A549 (cell line): ENCODE results near the gene TMEM39B.

Experiments
- BHLHE40 ChIP-seq: IDR thresholded peaks from 2 replicates; pipeline ENCODE4 v1.6.1; 2012; ENCODE audit warnings: low read depth, low read length, inconsistent platforms
- CTCF ChIP-seq: fragments of >200 bp; sonication (Bioruptor Twin); formaldehyde crosslinking; IDR thresholded peaks from 3 replicates; pipeline ENCODE4 v1.5.1; 2016
- EHMT2 ChIP-seq: fragments of 200-600 bp; sonication (generic); IDR thresholded peaks from 2 replicates; pipeline ENCODE4 v1.6.1; 2016; ENCODE audit warnings: antibody characterized with exemption, low read depth, mild to moderate bottlenecking, moderate library complexity
- EP300 ChIP-seq, 2 experiments: fragments of >200 bp; sonication (Bioruptor Twin); formaldehyde crosslinking; IDR thresholded peaks; 2 replicates in 1 of 2; 3 replicates in 1 of 2; pipeline ENCODE4 v1.6.1; 2016 to 2017
- JUNB ChIP-seq: fragments of >200 bp; sonication (Bioruptor Twin); formaldehyde crosslinking; IDR thresholded peaks from 2 replicates; pipeline ENCODE4 v1.6.1; 2016
- MAZ ChIP-seq: fragments of 150-350 bp; IDR thresholded peaks from 2 replicates; pipeline ENCODE4 v1.6.1; 2014; ENCODE audit warnings: antibody characterized with exemption, low read depth, low read length, borderline replicate concordance
- MYC ChIP-seq: IDR thresholded peaks from 2 replicates; pipeline ENCODE4 v1.6.1; 2012; ENCODE audit warnings: mild to moderate bottlenecking, inconsistent platforms, low read length, improper control_type of control experiment, borderline replicate concordance
- REST ChIP-seq: fragments of 200-600 bp; sonication (generic); IDR thresholded peaks from 2 replicates; pipeline ENCODE4 v1.6.1; 2016; ENCODE audit warnings: antibody characterized with exemption, mild to moderate bottlenecking, moderate library complexity
- USF2 ChIP-seq: fragments of 450-650 bp; IDR thresholded peaks from 2 replicates; pipeline ENCODE4 v1.6.1; 2014; ENCODE audit warnings: antibody characterized with exemption

GRCh38 chr1:32032275-32032615, 40.5 kb upstream of the TMEM39B start:
- TF ChIP-seq EP300 (IDR thresholded peaks at IDR 0.05) (no peak), MAZ (no peak), USF2 (no peak), MYC (no peak), BHLHE40 (no peak), EHMT2 (no peak), CTCF (no peak), JUNB (no peak), REST (no peak)
